SH-SY5Y (cell line): ENCODE data around the gene SLC22A7.

ENCODE experiments used
- GATA2 ChIP-seq: IDR thresholded peaks from 2 replicates; pipeline ENCODE4 v1.6.1; 2011; ENCODE audit warnings: mild to moderate bottlenecking, low read depth, low read length
- GATA3 ChIP-seq: IDR thresholded peaks from 2 replicates; pipeline ENCODE4 v1.6.1; 2011; ENCODE audit warnings: low read depth, mild to moderate bottlenecking, low read length, moderate library complexity

Gene SLC22A7, protein sequence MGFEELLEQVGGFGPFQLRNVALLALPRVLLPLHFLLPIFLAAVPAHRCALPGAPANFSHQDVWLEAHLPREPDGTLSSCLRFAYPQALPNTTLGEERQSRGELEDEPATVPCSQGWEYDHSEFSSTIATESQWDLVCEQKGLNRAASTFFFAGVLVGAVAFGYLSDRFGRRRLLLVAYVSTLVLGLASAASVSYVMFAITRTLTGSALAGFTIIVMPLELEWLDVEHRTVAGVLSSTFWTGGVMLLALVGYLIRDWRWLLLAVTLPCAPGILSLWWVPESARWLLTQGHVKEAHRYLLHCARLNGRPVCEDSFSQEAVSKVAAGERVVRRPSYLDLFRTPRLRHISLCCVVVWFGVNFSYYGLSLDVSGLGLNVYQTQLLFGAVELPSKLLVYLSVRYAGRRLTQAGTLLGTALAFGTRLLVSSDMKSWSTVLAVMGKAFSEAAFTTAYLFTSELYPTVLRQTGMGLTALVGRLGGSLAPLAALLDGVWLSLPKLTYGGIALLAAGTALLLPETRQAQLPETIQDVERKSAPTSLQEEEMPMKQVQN

DNA sequence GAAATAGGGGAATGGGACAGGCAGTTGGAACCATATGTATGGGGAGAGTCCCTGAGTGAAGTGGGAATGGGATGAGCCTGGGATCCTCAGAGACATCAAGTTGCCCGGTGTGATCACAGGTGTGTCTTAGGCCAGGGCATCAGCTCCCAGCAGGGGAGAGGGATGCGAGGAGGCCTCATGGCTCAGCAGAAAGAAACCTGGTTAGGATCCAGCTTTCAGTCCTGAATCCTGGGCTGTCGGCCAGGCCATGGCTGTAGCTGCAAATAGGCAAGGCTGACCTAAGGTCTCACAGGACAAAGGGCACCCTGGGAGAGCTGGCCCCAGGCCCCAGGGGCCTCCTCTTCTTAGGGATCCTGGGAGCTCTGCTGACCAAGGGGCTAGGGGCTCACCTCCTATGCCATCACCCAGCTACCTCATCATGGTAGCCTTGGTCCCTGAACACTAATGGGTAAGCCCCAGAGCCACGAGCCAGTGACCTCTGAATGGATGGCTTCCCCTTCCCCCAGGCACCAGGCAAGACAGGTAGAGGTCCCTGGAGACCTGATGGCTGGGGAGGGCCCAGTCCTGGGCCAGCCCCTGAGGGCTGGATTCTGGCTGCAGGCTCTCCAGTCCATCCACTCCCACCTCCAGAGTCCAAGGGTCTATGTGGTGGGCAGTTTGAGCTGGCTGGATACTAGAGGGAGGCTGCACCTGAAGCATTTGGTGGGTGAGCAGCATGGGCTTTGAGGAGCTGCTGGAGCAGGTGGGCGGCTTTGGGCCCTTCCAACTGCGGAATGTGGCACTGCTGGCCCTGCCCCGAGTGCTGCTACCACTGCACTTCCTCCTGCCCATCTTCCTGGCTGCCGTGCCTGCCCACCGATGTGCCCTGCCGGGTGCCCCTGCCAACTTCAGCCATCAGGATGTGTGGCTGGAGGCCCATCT, at the start of gene SLC22A7:
SLC22A7 (plus strand) TSS at position 617 of the 921 bp plus-strand sequence; CDS start at position 716, 99 bp downstream.
- TF ChIP-seq GATA3 (no peak), GATA2 (no peak)

DNA sequence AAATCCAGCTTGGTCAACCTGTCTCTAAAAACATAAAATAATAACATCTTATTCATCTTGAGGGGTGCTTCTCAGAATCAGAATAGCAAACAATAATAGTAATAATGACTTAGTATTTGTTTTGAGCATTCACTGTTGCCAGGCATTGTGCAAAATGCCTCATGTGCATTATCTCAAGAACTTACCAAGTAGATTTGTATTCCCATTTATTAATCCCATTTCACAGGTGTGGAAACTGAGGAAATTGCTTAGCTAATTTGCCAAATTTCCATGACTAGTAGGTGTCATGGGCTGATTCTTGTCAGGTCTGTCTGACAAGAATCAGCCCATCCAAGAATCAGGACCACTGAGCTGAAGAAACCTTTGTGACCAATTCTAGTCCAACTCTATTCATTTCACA, 49.3 kb upstream of the SLC22A7 start:
- TF ChIP-seq GATA3 (no peak), GATA2 (no peak)

DNA sequence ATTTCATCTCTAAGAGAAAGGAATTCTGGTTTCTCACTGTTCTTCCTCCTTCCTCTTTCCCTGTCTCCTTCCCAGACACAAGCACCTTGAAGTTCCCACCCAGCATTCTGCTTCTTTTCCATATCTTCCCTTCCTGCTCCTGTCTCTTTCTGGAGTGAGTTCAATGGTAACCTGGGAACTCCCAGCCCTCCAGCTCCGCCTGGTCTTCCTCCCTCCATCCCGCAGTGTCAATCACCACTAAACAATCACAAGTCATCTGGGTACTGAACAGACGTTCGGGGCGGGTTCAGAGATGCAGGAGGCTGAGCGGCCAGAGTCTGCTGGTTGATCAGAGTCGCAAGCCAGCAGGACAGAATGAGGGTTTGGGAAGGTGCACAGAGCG, 47.1 kb upstream of the SLC22A7 start:
- TF ChIP-seq GATA2 = no peak
- TF ChIP-seq GATA3 = no peak

DNA sequence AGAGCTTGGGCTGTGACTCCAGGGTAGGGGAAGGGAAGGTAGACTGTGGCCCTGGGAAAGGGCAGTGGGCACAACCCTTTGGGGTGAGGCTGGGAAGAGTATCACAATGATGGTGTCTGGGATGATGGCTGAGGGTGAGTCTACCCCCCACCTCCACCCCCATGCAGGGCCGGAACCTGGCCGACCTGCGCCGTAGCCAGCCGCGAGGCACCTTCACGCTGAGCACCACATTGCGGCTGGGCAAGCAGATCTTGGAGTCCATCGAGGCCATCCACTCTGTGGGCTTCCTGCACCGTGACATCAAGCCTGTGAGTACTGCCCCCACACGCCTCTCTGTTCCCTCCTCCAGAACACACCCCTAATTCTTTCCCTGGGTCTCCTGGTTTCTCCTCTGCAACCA, 44.7 kb upstream of the SLC22A7 start:
- TF ChIP-seq GATA2 (no peak), GATA3 (no peak)

DNA sequence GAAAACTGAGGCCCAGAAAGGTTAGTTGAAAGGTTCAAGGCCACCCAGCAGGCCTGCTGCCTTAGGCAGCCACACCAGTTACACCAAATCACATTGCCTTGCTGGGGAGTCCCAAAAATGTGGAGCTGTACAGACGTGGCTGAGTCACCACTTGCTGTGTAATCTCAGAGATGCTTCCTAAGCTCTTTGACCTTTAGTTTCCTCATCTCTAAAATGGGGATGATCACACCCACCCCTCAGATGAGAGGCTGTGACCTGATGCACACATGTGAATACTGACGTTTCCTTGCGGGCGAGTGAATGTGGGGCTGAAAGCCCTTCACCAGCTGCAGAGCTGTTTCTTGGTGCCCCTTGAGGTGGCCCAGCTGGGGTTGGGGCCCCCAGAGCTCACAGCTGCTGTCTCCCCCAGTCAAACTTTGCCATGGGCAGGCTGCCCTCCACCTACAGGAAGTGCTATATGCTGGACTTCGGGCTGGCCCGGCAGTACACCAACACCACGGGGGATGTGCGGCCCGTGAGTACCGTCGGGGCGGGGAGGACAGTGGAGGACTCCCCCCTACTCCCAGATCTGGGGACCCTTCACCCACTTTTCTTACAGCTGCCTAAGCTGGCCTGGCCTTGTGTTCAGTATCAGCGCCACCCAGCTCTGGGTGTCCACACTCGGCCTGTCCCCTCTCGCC, 43.8 kb upstream of the SLC22A7 start:
- TF ChIP-seq GATA2 = no peak

DNA sequence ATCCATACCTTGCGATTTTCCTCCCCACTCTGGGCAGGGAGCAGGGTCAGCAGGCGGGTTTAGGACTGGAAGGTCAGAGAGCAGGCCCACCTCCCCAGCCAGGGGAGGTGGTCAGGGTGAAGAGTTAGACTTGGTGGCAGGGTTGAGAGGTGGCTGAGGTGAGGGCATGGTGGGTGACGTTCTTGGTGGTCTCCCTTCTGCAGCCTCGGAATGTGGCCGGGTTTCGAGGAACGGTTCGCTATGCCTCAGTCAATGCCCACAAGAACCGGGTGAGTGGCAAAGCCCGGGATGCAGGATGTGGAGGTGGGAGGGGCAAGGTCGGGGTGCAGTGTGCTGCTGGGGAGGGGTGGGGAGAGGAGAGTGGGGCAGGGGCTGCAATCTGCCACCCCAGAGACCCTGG, 43.2 kb upstream of the SLC22A7 start:
- TF ChIP-seq GATA3 (no peak), GATA2 (no peak)

DNA sequence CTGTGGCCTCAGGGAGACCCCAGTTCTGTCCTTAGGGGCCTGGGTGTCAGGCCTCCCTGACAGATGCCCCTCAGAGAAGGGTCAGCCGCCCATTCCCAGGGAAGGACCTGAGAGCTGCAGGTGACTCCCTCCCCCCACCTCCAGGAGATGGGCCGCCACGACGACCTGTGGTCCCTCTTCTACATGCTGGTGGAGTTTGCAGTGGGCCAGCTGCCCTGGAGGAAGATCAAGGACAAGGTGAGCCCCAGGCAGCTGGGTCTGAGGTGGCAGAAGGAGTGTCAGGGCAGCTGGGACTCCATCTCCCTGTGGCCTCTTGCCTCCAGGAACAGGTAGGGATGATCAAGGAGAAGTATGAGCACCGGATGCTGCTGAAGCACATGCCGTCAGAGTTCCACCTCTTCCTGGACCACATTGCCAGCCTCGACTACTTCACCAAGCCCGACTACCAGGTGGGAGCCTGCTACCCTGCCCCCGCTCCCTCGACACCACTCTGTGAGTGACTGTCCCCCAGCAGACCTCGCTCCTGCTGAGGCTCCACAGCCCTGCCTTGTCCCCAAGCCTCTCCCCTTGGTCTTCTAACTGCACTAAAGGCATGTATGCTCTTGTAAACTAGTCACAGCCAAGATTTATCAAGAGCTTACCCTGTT, 42.5 kb upstream of the SLC22A7 start:
- TF ChIP-seq GATA3 (no peak), GATA2 (no peak)

DNA sequence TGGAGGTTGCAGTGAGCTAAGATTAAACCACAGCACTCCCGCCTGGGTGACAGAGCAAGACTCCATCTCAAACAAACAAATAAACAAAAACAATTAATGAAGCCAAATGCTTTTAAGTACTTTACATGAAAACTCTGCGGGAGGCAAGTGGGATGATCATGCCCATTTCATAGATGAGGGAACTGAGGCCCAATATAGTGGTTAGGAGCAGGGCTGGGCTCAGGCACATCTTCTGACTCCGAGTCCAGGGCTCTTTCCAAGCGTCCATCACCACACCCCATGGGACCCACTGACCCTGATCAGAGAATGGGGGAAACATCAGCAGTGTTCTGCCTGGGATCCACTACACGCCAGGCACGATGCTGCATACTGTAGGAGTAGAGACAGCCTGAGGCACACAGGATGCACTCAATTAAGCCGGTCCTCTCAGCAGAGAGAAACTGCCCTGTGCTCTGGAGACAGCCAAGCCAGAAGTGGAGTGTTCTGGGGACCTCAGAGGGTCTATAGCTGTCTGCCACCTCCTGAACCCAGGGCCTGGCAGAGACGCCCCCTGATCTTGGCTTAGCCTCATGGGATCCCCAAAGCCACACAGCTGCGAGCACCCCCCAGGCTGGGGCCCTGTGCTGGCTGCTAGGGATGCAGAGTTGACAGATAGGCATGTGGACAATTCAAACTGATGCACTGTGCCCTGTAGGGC, 41.2 kb upstream of the SLC22A7 start:
- TF ChIP-seq GATA3 (no peak), GATA2 (no peak)

DNA sequence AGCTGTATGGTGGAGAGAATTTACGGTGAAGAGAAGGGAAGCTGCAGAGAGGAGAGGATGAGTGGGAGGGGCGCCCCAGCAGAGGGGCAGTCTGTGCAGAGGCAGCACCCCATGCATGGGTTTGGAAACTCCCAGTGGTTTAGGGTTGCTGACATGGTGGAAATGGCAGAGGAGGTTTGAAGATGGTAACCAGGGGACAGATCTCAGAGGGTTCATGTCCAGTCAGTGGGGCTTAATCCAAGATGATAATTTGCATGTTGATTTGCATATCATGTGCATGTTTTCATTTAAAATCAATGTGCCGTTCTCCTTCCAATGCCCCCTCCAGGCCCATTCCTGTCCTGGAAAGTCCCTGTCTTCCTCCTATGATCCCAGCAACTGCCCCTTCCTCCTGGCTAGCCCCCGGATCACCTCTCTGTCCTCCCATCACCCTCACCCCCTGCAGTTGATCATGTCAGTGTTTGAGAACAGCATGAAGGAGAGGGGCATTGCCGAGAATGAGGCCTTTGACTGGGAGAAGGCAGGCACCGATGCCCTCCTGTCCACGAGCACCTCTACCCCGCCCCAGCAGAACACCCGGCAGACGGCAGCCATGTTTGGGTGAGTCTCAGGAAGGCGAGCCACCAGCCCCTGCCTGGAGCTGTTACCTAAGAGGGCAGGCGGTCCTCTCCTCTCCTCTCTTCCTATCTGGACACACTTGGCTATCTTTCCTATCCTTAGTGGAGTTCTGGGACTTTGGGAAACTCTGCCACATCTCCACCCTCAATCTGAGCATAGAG, 40.5 kb upstream of the SLC22A7 start:
- no peak for TF ChIP-seq GATA2
- TF ChIP-seq GATA3 = no peak

DNA sequence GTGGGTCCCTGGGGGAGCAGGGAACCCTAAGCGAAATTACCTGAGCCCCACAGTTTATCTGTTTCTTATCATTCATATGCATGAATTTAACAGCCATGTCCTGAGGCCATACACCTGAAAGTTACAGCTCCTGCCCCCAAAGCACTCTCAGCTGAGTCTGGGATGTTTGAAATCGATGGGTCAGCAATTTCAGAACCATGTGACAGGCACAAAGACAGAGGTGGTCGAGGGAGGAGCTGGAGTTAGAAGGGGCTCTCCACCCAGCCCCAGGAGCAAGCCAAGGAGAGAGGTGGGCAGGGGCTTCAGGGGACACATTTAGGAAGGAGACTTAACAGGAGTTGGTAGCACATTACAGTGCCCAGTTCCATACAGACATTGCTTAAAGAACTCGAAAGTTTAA, 39.9 kb upstream of the SLC22A7 start:
- TF ChIP-seq GATA3 = no peak
- no peak for TF ChIP-seq GATA2

DNA sequence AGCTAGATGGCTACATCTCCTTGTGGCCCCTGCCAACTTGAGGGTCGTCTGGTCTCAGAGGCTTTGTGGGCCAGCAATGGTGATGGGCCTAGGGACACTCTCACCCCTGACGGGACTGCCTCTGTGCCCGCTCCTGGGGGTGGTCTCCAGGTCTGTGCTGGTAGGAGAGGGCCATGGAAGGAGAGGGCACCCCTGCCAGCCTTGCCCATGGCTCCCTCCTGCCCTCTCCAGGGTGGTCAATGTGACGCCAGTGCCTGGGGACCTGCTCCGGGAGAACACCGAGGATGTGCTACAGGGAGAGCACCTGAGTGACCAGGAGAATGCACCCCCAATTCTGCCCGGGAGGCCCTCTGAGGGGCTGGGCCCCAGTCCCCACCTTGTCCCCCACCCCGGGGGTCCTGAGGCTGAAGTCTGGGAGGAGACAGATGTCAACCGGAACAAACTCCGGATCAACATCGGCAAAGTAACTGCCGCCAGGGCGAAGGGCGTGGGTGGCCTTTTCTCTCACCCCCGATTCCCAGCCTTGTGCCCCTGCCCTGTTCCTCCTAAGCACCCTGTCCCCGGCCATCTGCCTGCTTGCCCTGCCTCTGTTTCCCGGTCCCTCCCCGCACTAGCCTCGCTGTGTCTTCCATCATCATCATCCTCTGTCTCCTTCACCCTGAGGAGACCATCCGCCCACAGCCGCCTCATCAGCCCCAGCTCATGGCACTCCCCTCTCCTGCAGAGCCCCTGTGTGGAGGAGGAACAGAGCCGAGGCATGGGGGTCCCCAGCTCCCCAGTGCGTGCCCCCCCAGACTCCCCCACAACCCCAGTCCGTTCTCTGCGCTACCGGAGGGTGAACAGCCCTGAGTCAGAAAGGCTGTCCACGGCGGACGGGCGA, 39.0 kb upstream of the SLC22A7 start:
- TF ChIP-seq GATA3 = no peak
- TF ChIP-seq GATA2 = no peak

DNA sequence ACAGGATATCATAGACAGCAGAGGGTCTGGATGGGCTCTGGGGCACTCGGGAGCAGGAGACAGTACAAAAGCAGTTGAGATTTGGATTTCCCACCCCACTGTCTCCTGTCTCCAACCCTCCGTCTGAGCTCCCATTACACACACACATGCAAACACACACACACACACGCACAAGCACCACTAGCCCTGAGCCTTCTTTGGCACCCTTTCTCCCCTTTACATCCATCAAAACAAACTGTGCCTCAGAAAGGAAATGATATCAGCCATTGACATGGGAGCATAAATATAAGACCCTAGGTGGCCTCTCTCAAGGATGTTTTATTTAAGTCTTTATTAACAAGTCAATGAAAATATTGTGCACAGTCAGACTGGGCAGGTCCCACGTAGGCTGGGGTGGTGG, 37.3 kb upstream of the SLC22A7 start:
- TF ChIP-seq GATA2 = no peak
- no peak for TF ChIP-seq GATA3
